Epithelial cell of prostate (primary cell): ENCODE results near the gene LRP1B.

Source experiments
- DNase-seq: peaks from one replicate; pipeline ENCODE4 v3.0.0-alpha.2; 2011; ENCODE audit warnings: low read depth, low spot score
- H3K27ac ChIP-seq: fragments of 450-650 bp; 2 replicates; pipeline ENCODE4 v1.5.1; 2017; ENCODE audit warnings: mild to moderate bottlenecking

LRP1B gene

GRCh38 chr2:140627885-140628284, 1502.9 kb downstream of the LRP1B start:
- no peak for DNase-seq

GRCh38 chr2:140627136-140627535, 1503.7 kb downstream of the LRP1B start:
- DNase-seq = no peak
- H3K27ac ChIP-seq = no peak overlapping the region

More at GRCh38 chr2:140627885-140628284, 1502.9 kb downstream of the LRP1B start:
- H3K27ac ChIP-seq = no peak overlapping the region

DNA sequence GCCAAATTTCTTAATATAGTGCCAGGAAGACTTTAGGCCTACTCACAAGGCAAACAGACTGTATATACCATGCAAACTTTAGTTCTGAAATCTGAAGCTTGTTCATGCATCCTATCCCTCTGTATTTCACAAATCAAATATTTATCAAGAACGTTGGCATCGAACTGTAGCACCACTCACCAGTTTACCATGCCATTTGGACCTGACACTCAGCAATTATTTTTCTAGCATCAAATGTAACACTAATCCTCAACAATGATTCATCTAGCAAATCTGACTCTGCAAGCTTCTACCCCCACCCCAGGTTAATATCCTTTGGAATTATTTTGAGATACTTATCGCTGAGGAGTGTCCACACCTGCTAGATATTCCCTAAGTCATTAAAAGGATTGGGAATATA, 1506.6 kb downstream of the LRP1B start:
- H3K27ac ChIP-seq = no peak overlapping the region
- DNase-seq = no peak

DNA sequence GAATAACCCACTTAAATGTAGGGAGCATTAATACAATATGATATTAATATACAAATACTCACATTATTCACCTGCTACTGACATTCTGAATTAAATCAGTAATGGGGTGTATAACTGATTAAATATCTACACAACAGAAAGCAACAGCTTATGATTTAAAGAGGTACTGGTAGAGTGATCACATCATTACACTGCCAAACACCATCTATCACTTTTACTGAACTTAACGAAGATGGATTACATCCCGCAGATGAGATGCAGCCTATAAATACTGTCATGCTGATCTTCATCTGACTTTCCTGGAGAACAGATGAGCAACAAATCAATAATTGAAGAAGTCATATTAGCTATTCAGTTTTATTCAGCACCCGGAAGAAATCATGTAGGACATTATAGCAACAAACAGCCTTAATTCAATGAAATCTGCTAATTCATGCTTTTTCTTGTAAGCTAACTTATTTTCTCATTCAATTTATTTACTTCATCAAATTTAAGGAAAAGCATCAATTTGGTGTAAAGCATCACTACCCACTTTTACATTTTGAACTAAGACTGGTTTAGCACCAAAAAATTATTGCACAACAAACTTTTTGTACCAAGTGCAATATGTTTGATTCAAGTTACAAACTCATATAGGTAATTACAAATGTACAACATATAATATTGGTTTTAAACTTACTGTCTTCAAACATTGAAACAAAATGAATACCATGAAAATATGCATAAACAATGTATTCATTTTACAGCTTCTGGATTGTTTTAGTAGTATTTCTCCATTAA, 1509.0 kb downstream of the LRP1B start:
- DNase-seq = no peak
- H3K27ac ChIP-seq = no peak overlapping the region

DNA sequence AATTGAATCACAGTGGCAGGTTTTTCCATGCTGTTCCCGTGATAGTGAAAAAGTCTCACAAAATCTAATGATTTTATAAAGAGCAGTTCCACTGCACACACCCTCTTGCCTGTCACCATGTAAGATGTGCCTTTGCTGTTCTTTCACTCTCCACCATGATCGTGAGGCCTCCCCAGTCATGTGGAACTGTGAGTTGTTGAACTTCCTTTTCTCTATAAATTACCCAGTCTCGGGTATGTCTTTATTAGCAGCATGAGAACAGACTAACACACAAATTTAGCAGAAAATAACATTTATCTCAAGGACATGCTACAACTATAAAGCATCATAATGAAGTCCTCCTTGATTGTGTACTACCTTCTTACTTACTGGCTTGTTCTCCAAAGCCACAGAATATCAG, 1526.0 kb downstream of the LRP1B start:
- no peak overlapping the region for H3K27ac ChIP-seq
- no peak for DNase-seq

DNA sequence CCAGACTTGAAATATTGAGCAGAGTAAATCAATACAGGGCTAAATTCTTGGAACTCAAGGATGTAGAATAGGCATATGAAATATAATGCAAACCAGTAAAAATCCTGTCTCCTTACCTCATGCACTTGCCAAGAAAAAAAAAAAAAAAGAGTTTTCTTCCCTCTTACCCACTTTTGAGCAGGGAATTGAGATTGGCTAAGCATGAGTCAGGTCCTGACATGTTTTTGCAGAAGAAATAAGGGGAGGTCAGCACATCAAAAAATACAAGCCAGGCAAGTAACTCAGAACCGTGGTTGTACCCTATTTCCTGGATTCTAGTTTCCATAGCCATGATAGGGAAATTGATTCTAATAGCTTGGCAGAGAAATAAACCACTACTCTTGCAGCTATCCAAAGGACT, 1526.7 kb downstream of the LRP1B start:
- no peak for DNase-seq
- no peak overlapping the region for H3K27ac ChIP-seq

DNA sequence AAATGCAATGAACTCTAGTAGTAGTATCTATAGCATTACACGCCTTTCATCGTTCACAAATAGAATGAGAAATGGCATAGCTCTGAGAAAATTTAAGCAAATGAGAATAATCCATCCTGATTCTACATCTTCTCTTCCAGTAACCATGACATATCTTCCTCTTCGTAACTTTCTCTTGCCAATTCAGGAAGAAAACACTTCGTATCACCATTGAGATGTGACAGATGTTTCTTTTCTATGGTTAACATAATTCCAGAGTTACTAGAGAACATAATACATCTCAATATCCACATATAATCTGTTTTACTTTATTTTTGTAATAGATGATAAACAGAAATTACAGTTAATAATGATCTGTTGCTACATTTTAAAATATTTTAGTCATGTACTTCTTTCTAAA, 1527.4 kb downstream of the LRP1B start:
- no peak for DNase-seq
- no peak overlapping the region for H3K27ac ChIP-seq

DNA sequence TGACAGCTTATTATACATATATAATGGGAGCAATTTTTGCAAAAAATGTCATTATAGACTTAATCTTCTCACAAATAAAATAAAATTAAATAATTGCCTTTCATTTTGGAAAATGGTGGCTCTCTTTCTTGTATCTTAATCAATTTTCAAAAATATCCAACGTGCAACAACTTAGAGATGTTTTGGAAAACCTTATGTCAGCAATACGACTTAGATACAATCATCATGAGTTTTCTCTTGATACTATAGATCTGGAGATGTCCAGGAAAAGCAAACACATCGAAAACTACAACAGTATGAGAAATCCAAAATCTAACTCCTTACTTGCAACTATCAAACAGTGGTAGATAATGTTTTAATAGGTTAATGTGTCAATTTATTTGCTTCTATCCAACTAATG, 1529.0 kb downstream of the LRP1B start:
- no peak overlapping the region for H3K27ac ChIP-seq
- no peak for DNase-seq

- H3K27ac ChIP-seq = no peak overlapping the region
- DNase-seq = no peak
Observed at GRCh38 chr2:140601342-140601741, 1529.5 kb downstream of the LRP1B start.

DNA sequence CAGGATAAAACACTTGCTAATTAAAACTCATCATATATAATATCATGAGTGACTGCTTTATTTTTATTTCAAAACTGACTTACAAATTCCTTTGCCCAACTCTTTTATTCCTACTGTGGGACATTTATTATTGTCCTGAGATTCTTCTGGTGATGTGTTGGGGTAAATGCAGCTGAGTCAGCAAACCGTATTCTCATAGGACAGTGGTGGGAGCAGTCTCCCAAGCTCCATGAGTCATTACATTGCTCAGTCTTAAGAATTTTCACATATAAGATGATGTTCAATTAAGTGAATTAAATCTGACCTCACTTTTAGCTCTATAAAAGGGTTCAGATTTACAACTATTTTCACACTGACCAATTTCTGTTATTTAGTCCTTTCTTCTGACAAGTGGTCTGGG, 1530.7 kb downstream of the LRP1B start:
- H3K27ac ChIP-seq = no peak overlapping the region
- DNase-seq = no peak

DNA sequence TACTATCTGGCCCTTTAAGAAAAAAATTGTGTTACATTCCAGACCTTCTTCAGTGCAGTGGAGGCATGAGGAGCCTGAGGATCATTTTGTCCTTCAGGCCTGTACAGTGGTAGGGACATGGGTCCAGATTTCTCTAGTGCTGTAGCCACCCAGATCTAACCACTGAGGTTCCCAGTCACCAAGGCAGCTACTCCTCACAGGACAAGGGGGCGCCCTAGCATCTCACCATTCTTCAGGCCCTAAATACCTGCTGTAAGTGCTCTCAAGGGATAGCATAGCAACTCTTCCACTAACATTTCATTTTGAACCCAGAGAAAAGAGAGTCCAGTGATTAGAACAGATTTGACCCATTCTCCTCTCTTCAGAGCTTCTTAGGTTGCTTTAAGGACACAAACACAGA, 1533.0 kb downstream of the LRP1B start:
- DNase-seq = no peak
- no peak overlapping the region for H3K27ac ChIP-seq

DNA sequence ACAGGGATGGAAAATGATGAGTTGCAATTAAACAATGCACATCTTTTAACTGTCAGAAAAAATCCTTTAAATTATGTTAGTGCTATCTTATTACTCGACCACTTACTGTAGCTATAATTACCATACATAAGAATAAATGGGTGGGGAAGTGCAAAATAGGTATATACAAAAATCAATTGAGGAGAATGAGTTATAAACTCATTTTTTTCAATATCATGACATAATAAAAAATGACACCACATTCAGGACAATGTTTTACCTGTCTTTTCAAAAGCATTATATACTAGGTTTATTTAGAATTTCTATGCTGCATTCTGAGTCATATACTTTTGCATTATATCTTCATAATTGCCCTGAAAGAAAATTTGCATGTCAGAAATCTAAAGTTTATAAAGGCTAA, 1533.6 kb downstream of the LRP1B start:
- DNase-seq = no peak
- no peak overlapping the region for H3K27ac ChIP-seq

GRCh38 chr2:140596447-140596846, 1534.4 kb downstream of the LRP1B start:
- DNase-seq = no peak
- H3K27ac ChIP-seq = no peak overlapping the region

- no peak overlapping the region for H3K27ac ChIP-seq
- DNase-seq = no peak
Observed at GRCh38 chr2:140595107-140595506, 1535.7 kb downstream of the LRP1B start.

DNA sequence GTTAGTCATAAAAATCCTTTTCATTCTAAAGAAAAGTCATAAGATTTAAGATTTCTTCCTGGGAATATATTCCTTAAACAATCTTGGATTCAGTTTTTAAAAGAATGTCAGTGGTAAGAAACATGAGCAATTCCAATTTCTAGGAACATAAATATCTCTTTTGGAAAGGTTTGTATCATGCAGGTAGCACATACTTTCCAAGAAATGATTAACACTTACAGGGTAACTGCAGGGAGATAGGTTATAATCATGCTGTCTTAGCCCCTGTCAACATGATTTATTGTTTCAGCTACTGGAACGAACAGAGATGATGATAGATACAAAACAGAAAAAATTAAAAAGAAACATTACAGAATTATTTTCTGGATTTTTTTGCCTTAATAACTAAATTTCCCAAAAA, 1537.7 kb downstream of the LRP1B start:
- H3K27ac ChIP-seq = no peak overlapping the region
- DNase-seq = no peak

GRCh38 chr2:140589696-140590095, 1541.1 kb downstream of the LRP1B start:
- H3K27ac ChIP-seq = no peak overlapping the region
- no peak for DNase-seq

DNA sequence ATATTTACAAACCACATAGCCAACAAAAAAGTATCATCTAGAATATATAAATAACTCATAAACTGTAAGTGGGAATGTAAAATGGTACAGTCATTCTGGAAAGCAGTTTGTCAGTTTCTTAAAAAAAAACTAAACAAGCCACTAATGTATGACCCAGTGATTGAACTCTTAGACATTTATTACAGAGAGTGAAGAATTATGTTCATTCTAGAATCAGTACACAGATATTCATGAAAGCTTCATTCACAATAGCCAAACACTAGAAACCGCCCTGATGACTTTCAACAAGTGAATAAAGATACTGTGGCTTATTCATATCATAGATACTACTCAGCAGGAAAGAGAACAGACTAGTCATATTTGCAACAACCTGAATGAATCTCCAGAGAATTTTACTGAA, 1541.5 kb downstream of the LRP1B start:
- no peak overlapping the region for H3K27ac ChIP-seq
- no peak for DNase-seq

DNA sequence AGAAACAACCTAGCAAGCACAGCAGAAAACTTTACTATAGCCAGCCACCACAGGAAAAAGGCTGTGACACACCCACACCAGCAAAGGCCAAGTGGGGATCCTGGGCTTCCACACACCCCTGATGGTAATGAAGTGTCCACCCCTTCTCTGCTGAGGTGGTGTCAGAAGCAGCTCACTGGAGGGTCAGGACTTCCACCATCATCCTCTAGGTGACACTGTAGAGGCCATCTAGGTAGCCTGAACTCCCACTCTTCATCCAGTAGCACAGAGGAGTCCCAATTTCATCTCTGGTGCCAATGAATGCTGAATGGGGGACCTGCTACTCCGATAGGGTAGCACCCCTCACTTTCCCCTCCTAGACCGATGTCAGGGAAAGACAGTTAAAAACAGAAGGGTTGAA, 1544.4 kb downstream of the LRP1B start:
- no peak overlapping the region for H3K27ac ChIP-seq
- no peak for DNase-seq

GRCh38 chr2:140585016-140585415, 1545.8 kb downstream of the LRP1B start:
- DNase-seq = no peak
- H3K27ac ChIP-seq = no peak overlapping the region

GRCh38 chr2:140584471-140584870, 1546.3 kb downstream of the LRP1B start:
- DNase-seq = no peak
- H3K27ac ChIP-seq = no peak overlapping the region

DNA sequence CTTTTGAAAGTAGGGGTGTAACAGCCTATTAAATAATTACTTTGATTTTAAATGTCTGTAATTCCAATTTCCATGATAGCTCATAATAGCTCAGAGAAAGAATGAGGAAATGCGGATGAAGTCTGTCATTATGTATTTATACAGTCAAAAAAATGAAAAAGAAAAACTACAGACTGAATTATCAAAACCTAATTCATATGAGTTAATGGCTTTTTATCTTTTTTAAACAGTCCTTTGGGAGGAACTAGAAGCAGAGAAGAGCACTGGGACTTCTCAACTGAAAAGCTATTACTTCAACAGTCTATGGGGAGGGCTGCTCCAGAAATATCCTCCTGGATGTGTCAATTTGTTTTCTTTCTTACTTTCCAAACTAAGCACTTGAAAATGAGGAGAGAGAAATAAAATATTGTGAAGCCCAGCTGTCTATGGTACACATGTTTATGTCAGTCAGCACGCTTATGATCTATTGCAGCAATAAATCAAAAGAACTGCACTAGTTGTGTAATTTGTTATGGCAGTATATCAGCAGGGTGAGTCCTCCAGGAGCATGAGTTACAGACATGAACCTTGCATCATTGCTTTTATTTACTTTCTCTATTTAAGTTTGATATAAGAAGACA, 1550.2 kb downstream of the LRP1B start:
- no peak for DNase-seq
- H3K27ac ChIP-seq = no peak overlapping the region

GRCh38 chr2:140577453-140577852, 1553.4 kb downstream of the LRP1B start:
- no peak for DNase-seq
- H3K27ac ChIP-seq = no peak overlapping the region
